NCI-H69 (cell line): ENCODE results near the gene ZMYND10.

Experiments used
- DNase-seq: peaks from one replicate; lab custom pipeline; 2025; lab: John Stamatoyannopoulos, UW

ZMYND10 gene

DNA sequence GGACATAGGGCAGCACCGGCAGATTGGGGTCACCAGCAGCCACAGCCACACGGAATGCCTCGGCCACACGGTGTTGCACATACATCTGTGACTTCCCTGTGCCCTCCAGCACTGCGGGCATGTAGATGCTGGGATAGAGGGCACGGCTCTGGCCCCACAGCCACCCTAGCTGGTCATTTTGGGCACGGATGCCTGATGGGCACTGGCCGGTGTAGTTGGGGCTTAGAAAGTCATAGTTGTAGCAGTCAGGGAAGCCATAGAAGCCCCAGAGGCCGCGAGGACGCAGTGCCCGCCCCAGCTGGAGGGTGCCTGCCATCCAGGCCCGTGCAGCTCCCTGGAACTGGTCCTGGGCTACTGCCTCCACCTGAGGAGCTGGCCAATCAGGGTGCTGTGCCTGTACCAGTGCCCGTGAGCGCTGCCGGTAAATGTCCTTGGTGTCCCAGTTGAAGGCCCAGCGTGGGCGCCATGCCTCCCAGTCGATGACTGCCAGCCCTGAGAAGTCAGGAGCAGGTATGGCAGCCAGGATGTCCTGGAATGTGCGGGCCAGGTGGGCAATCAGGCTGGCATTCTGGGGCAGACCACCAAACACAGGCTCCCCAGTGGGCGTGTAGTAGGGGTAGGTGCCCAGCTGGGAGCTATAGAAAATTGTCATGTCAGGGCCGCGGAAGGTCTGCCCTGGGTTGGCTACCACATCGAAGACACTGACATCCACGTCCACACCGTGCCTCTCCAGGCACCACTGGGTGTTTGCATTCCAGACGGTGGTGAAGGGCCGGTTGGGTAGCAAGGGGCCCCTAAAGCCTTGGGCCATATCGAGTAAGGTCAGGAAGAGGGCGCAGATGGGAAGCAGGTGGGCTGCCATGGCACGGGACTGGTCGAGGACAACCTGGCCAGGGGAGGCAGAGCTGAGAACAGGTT lies 43.2 kb downstream of the ZMYND10 start:
- no peak for DNase-seq

DNA sequence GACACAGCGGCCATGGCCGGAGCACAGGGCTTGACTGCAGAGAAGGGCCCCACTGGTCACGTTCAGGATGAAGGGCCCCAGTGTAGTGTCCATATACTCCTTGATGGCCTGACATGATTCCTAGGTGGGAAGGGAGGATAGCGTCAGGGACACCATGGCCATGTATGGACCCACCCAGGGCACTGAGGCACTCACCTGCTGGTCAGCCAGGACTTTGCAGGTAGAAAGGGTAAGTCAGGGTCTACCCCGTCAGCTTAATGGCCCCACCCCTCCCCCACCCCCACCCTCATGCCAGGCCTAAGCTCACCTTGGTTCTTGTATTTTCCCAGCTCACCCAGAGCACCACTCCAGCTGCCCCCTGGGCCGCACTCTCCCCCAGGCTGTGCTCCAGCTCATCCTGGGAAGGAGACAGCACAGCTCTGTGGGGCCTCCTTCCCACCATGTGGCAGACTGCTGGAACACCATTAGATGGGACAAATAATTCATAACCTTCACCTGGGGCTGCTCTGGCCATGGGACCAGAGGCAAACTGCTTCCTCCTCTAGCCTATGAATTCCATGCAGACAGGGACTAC lies 44.8 kb downstream of the ZMYND10 start:
- DNase-seq = no peak

DNA sequence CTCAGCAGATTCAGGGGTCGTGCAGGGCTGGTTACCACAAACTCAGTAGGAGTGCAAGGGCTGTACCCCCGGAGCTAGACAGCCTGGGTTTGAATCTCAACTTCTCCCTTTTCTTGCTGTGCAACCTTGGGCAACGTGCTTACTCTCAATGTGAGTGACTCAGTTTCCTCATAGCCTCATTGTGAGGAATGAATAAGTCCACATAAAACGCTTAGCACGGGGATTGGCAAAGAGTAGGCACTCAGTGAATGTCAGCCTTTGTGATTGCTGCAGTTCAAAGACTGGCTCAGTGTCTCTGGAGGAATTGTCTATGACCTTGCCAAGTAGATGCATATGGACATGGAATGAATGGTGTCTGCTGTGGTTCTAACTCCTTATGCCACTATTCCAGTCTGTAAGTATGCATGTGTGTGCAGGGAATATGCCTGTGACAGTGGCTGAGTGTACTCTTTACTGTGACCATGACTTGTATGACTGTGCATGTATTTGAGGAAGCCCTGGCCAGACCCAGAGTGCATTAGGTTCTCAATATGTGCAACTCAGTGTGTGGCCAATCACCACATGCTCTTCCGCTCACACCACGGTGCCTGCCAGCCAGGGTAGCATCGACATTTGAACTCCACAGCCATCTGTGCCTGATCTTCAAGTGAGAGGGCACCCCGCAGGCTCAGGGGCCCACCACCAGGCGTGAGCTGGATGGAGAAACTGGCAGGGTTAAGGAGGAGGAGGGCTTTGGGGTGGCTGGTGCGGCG lies 45.4 kb downstream of the ZMYND10 start:
- DNase-seq = no peak

DNA sequence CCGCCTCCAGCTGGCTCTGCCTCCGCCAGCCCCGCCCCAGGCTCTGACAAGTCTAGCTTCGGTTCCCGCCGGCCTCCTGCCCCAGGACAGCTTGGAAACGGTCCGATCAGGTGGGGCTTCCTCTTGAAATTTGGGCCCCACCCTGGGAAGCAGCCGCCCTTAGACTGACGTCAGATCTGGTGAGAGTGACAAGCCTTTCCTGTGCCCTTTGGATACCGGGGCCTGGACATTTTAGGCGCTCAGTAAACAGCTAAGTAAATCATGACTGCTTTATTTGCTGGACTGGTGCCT lies 45.9 kb downstream of the ZMYND10 start:
- DNase-seq = no peak

GRCh38 chr3:50298836-50299637 lies 46.5 kb downstream of the ZMYND10 start, which contains the start of the genes HYAL3 and NAA80:
TSS of gene HYAL3 (minus strand) at chr3:50299405. CDS start at chr3:50295602, 3,803 bp downstream.
TSS of gene NAA80 (minus strand) at chr3:50299405. CDS start at chr3:50297463, 1,942 bp downstream.
- DNase-seq = peak; percentile 97

GRCh38 chr3:50297896-50298725 lies 47.4 kb downstream of the ZMYND10 start:
- no peak for DNase-seq

DNA sequence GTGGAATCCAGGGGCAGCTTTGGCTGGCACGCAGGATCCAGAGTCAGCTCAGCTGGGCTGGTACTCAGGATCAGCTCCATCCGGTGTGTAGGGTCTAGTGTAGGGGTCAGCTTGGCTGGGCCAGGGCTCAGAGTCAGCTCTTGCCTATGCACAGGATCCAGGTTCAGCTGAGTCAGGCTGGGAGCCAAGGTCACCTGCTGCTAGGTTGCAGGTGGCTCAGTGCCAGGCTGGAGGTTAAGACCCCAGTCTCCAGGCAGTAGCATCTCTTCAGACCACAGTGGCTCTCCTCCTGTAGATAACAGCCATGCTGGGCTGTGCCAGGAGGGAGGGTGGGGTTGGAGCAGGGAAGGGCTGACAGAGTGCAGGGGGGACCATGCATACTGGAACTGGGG lies 48.2 kb downstream of the ZMYND10 start:
- DNase-seq = no peak

- DNase-seq = no peak
Observed at GRCh38 chr3:50296721-50297383, 48.7 kb downstream of the ZMYND10 start.

DNA sequence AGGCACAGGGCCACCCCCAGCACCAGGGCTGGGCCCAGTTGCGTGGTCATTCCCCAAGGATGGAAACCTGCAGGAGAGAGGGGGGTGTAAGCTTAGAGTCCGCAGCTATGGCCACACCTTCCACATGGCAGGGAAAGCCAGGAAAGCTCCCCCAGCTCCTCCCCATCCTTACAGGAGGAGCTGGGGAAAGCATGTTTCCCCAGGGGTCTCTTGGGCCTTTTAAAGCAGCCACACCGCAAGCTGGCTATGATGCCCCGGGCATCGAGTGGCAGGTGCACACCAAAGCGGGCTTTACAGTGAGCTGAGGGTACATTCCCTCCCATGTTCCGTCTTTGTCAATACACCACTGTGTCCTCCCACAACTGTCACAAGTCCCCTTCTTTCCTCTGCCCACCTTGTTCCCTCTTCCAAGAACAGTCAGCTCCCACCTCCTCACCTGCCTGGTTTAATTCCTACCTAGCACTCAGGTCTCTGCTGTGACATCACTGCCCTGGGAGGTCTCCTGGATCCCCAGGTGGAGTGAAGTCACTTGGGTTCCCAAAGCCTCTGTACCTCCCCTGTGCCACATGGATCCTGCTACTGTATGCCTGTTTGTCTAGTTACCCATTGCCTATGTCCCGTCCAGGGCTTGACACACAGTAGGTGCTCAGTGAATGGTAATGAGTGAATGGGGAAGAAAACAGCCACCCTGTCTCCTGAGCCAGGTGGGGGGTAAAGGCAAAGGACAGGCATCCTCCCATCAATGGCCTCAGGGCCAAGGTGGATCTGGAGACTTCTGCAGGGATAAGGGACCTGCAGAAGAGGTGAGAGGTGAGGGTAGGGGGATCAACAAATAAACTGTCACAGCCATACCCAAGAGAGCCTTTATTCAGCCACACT lies 49.7 kb downstream of the ZMYND10 start:
- no peak for DNase-seq

DNA sequence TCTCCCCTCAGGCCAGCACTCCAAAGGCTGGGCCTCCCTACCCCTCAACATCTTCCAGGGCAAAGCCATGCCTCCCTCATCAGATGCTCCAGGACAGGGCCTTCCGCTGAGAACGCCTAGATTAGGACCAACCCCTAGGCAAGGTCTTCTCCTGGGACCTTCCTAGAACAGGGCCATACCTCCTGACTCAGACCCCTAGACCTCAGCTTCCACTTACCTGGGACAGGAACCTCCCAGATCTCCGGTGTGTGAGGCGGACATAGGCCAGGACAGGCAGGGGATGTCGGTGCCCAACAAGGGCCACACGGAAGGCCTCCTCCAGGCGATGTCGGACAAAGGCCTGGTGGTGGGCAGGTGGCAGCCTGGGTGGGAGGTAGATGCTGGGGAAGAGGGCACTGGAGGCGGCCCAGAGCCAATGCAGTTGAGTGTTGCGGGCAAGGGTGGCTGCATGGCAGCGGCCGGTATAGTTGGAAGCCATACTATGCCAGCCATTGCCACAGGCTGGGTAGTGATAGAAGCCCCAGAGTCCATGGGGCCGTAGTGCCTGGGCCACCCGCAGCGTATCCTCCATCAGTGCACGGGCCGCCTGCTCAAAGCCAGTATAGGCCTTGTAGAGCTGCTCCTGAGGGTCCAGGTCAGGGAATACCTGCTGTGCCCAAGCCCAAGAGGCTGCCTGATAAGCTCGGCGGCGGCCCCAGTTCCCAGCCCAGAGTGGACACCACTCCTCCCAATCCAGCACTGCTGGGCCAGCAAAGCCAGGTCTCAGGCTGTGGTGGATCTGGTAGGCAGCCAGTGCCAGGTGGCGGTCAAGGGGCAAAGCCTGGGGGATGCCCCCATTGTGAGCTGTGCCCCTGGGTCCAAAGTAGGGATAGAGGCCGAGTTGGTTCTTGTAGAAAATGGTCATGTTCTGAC lies 50.8 kb downstream of the ZMYND10 start:
- no peak for DNase-seq

- DNase-seq = no peak
Observed at GRCh38 chr3:50294089-50294488, 51.4 kb downstream of the ZMYND10 start.

DNA sequence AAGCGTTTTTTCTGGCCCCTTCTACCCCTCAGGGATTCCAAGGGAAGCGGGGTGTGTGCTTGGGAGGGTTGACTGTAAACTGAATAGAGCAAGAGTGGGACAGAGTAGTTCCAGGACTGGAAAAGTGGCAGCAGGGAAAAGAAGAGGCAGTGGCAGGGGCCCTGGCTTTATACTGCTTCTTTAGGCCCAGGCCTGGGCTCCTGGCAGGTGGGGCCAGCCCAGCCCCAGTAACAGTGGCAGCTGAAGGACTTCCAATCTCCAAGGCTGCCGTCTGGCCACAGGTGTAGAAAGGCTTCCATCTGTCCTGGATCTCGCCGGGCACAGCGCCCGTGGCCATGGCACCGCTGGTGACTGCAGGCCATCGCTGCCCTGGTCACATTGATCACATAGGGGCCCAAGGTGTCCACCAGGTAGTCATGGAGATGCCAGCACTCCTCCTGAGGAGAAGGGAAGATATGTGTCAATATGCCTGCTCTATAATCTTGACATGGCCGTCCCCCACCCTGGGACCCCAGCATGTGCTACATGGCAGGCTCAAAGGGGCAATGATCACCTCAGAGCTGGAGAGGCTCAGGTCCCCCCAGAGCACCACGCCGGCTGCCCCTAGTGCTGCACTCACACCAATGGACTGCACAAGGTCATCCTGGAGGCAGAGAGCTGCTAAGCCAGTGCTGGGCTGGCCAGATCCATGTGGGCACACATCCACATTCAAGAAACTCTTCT lies 52.3 kb downstream of the ZMYND10 start:
- DNase-seq = no peak

- peak; percentile 96 for DNase-seq
Observed at GRCh38 chr3:50292159-50293078, 53.1 kb downstream of the ZMYND10 start, which contains the start of gene IFRD2. TSS of gene IFRD2 (minus strand) at chr3:50292429. CDS start at chr3:50292274, 155 bp downstream.
